ENCODE data around the gene GUCA1C. TPM values are rescaled to one million over a fixed set of nuclear protein-coding genes. Genes with fewer than 3 reads are reported as not detected.

Gene GUCA1C, protein sequence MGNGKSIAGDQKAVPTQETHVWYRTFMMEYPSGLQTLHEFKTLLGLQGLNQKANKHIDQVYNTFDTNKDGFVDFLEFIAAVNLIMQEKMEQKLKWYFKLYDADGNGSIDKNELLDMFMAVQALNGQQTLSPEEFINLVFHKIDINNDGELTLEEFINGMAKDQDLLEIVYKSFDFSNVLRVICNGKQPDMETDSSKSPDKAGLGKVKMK
- not detected for total RNA-seq

DNA sequence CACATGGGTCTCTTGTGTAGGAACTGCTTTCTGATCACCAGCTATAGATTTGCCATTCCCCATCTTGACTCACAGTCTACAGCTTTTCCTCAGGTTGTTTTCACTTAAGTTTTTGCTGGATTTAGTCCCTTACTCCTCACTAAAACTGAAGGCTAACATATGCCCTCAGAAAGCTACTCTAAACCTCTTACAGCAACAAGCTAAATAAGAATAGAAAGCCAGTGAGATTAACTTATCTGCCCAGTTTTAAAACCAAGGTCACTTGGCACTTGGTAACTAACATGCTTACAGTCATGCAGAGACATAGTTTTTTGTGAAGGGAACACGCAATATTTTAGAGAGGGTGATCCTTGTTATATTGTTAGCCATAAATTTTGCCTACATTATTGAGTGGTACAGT, at the start of gene GUCA1C:
GUCA1C (minus strand) TSS at position 180 of the 400 bp plus-strand sequence; CDS start at position 63, 117 bp downstream.
- WGBS, 2 donors (ENCODE audit: low coverage in 1 of 2), result 70 to 87% methylated on average over 1 of the region's 1 CpG
- no peak within 1 kb of the TSS for H3K4me3 ChIP-seq
- in situ Hi-C loops (cut with MboI; ENCODE audit: low pct_ligation_motif_present in 1 of 4, low pct_unique_long_range_greater_than_20kb in 1 of 4, low sequenced_read_pairs in 3 of 4), result no loop called here
- no peak within 1 kb of the TSS for H3K27ac ChIP-seq
- no peaks in the 10 kb centered on the region for H3K9me3 ChIP-seq
- no peaks in the 10 kb centered on the region for H3K36me3 ChIP-seq
- no peaks in the 10 kb centered on the region for H3K4me1 ChIP-seq
- H3K27me3 ChIP-seq, result no peaks in the 10 kb centered on the region
- intact Hi-C loops (cut with DNase I; ENCODE audit: low total_unique reads), result no loop called here
- no peak for TF ChIP-seq POLR2AphosphoS5 (IDR thresholded peaks at IDR 0.05)
- no peak for TF ChIP-seq POLR2A (IDR thresholded peaks at IDR 0.05)
- no peak for TF ChIP-seq EP300 (IDR thresholded peaks at IDR 0.05; ENCODE audit: low read depth)
- TF ChIP-seq, protein P1, sequence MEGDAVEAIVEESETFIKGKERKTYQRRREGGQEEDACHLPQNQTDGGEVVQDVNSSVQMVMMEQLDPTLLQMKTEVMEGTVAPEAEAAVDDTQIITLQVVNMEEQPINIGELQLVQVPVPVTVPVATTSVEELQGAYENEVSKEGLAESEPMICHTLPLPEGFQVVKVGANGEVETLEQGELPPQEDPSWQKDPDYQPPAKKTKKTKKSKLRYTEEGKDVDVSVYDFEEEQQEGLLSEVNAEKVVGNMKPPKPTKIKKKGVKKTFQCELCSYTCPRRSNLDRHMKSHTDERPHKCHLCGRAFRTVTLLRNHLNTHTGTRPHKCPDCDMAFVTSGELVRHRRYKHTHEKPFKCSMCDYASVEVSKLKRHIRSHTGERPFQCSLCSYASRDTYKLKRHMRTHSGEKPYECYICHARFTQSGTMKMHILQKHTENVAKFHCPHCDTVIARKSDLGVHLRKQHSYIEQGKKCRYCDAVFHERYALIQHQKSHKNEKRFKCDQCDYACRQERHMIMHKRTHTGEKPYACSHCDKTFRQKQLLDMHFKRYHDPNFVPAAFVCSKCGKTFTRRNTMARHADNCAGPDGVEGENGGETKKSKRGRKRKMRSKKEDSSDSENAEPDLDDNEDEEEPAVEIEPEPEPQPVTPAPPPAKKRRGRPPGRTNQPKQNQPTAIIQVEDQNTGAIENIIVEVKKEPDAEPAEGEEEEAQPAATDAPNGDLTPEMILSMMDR (IDR thresholded peaks at IDR 0.05), result no peak
- DNase-seq, result no peak

DNA sequence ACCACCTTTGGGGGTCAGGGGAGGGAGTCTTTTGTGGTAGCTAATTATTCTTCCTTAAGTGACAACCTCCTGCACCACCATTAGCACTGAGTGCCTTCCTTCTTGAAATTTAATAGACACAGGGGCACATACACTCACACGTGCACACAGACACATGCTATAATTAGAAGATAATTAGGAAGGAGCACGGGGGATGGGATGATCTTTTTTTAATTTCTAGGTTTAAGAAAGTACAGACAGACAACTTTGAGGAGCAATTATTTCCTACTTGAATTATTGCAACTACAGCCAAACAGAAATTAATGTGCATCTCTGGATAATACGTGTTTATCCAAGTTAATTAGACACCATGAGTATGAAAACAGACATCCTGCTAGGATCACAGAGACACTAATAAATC, 44.8 kb upstream of the GUCA1C start:
- no peaks in the 10 kb centered on the region for H3K4me1 ChIP-seq
- 58 to 69% methylated on average over 3 of the region's 3 CpGs for WGBS, 2 donors (ENCODE audit: low coverage in 1 of 2)
- H3K27ac ChIP-seq, result no peak overlapping the region
- intact Hi-C loops (cut with DNase I; ENCODE audit: low total_unique reads) (no loop called here), in situ Hi-C loops (cut with MboI; ENCODE audit: low pct_ligation_motif_present in 1 of 4, low pct_unique_long_range_greater_than_20kb in 1 of 4, low sequenced_read_pairs in 3 of 4) (no loop called here)
- H3K27me3 ChIP-seq, result no peaks in the 10 kb centered on the region
- H3K9me3 ChIP-seq, result no peaks in the 10 kb centered on the region
- no peak overlapping the region for H3K4me3 ChIP-seq
- no peaks in the 10 kb centered on the region for H3K36me3 ChIP-seq
- TF ChIP-seq POLR2A (IDR thresholded peaks at IDR 0.05) (no peak), EP300 (IDR thresholded peaks at IDR 0.05; ENCODE audit: low read depth) (no peak)
- TF ChIP-seq, protein P1 (IDR thresholded peaks at IDR 0.05), result no peak
- no peak for DNase-seq

DNA sequence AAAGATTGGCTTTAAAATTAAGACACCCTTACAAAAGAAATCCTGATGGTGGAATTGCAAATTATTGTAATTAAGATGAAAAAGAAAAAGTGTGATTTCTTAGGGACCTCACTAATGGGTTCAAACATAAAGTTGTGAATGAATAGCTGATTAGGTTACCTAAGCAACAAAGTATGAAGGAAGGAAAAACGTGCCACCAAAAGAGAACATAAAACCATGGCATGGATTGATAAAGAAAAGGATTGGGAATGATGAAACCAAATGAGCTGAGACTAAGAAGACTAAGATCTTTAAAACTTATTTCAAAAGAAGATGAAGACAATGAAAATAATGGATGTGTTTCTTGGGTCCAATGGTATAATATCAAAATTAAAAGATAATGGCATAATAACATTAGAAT, 32.2 kb upstream of the GUCA1C start:
- no peak overlapping the region for H3K27ac ChIP-seq
- 0 to 8% methylated on average over 1 of the region's 1 CpG for WGBS, 2 donors (ENCODE audit: low coverage in 1 of 2)
- DNase-seq, result no peak
- H3K9me3 ChIP-seq, result no peaks in the 10 kb centered on the region
- H3K4me1 ChIP-seq, result no peaks in the 10 kb centered on the region
- H3K27me3 ChIP-seq, result no peaks in the 10 kb centered on the region
- intact Hi-C loops (cut with DNase I; ENCODE audit: low total_unique reads) (no loop called here), in situ Hi-C loops (cut with MboI; ENCODE audit: low pct_ligation_motif_present in 1 of 4, low pct_unique_long_range_greater_than_20kb in 1 of 4, low sequenced_read_pairs in 3 of 4) (no loop called here)
- no peak overlapping the region for H3K4me3 ChIP-seq
- TF ChIP-seq POLR2A (IDR thresholded peaks at IDR 0.05), result no peak
- no peak for TF ChIP-seq POLR2AphosphoS5 (IDR thresholded peaks at IDR 0.05)
- TF ChIP-seq, protein P1 (IDR thresholded peaks at IDR 0.05), result no peak
- TF ChIP-seq EP300 (IDR thresholded peaks at IDR 0.05; ENCODE audit: low read depth), result no peak
- H3K36me3 ChIP-seq, result no peaks in the 10 kb centered on the region

DNA sequence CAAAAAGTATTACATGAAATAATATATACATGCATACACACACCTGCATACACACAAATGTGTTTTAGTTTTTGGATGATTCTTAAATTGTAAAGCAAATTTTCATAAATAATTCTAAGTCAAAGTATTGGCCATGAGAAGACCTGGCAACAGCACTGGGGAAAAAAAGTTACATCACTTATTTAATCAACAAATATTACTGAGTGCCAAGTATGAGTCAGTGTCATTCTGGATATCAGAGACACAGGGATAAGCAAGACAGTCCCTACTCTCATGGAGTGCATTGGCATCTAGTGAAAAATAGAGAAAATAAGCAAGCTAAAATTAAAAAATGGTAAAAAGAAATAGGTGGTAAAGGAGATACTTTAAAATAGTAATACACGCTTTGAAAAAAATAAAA, 29.4 kb upstream of the GUCA1C start:
- TF ChIP-seq POLR2AphosphoS5 (IDR thresholded peaks at IDR 0.05), result no peak
- in situ Hi-C loops (cut with MboI; ENCODE audit: low pct_ligation_motif_present in 1 of 4, low pct_unique_long_range_greater_than_20kb in 1 of 4, low sequenced_read_pairs in 3 of 4), result no loop called here
- no peak overlapping the region for H3K4me3 ChIP-seq
- no peak for DNase-seq
- no peaks in the 10 kb centered on the region for H3K4me1 ChIP-seq
- intact Hi-C loops (cut with DNase I; ENCODE audit: low total_unique reads), result no loop called here
- H3K27me3 ChIP-seq, result no peaks in the 10 kb centered on the region
- H3K9me3 ChIP-seq, result no peaks in the 10 kb centered on the region
- H3K27ac ChIP-seq, result no peak overlapping the region
- 98 to 100% methylated on average over 1 of the region's 1 CpG for WGBS, 2 donors (ENCODE audit: low coverage in 1 of 2)
- no peaks in the 10 kb centered on the region for H3K36me3 ChIP-seq

DNA sequence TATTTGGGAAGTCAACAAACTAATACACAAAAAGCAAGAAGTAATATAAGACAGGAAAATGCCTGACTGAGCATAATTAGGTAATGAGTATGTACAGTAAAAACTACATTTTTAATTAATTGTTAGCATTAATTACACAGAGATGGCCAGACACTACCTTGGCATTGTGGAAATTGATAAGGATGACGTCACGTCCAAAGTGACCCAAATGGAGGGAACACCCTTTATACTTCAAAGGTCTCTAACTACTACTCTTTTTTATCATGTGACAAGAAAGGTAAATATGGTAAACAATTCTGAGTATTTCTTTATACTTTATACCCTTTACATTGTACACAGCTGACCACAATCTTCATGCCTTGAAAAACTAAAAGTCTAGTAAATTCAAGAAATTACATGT, 22.4 kb upstream of the GUCA1C start:
- no peaks in the 10 kb centered on the region for H3K36me3 ChIP-seq
- no peak overlapping the region for H3K27ac ChIP-seq
- no peaks in the 10 kb centered on the region for H3K27me3 ChIP-seq
- no peaks in the 10 kb centered on the region for H3K9me3 ChIP-seq
- no peak overlapping the region for H3K4me3 ChIP-seq
- intact Hi-C loops (cut with DNase I; ENCODE audit: low total_unique reads) (no loop called here), in situ Hi-C loops (cut with MboI; ENCODE audit: low pct_ligation_motif_present in 1 of 4, low pct_unique_long_range_greater_than_20kb in 1 of 4, low sequenced_read_pairs in 3 of 4) (no loop called here)
- TF ChIP-seq EP300 (IDR thresholded peaks at IDR 0.05; ENCODE audit: low read depth) (no peak), POLR2AphosphoS5 (IDR thresholded peaks at IDR 0.05) (no peak), POLR2A (IDR thresholded peaks at IDR 0.05) (no peak)
- TF ChIP-seq, protein P1 (IDR thresholded peaks at IDR 0.05), result no peak
- DNase-seq, result no peak
- no peaks in the 10 kb centered on the region for H3K4me1 ChIP-seq
- WGBS, 2 donors (ENCODE audit: low coverage in 1 of 2), result 62 to 74% methylated on average over 2 of the region's 2 CpGs

All from transverse colon (tissue), 4 donors.